Upper lobe of left lung (tissue), 6 donors: ENCODE measurements around the gene NSUN3. TPM values are rescaled to one million over a fixed set of nuclear protein-coding genes. Genes with fewer than 3 reads are reported as not detected.

Source experiments
- ATAC-seq, 2 donors: fragments of 200-7000 bp; cut with Tn5 transposase; one replicate each; pipeline ENCODE4 v1.9.1; 2022; ENCODE audit warnings: mild to moderate bottlenecking in 2 of 2, moderate library complexity in 2 of 2; ENCODE audit not compliant: low FRiP score in 2 of 2
- DNase-seq, 2 donors: peaks; one replicate each; pipeline ENCODE4 v3.0.0-alpha.2; 2019 to 2020
- H3K27ac ChIP-seq, 4 donors: fragments of 200-600 bp; sonication (generic); one replicate each; pipeline ENCODE4 v1.5.1; 2016 to 2019
- H3K27me3 ChIP-seq, 4 donors: fragments of 200-600 bp; sonication (generic); one replicate each; pipeline ENCODE4 v1.5.1; 2017 to 2019
- H3K36me3 ChIP-seq, 4 donors: fragments of 200-600 bp; sonication (generic); one replicate each; pipeline ENCODE4 v1.5.1; 2016 to 2019
- H3K4me1 ChIP-seq, 4 donors: fragments of 200-600 bp; sonication (generic); one replicate each; pipeline ENCODE4 v1.5.1; 2018 to 2019
- H3K4me3 ChIP-seq, 4 donors: fragments of 200-600 bp; sonication (generic); one replicate each; pipeline ENCODE4 v1.5.1; 2017 to 2019; ENCODE audit warnings: mild to moderate bottlenecking in 2 of 4, moderate library complexity in 1 of 4
- H3K9me3 ChIP-seq, 4 donors: fragments of 200-600 bp; sonication (generic); one replicate each; pipeline ENCODE4 v1.5.1; 2018 to 2019
- CTCF ChIP-seq, 6 experiments: fragments of 450-650 bp in 4 of 6; fragments of 200-600 bp in 2 of 6; sonication (generic) in 2 of 6; IDR thresholded peaks; one replicate each; pipeline ENCODE4 v1.5.1; 2016 to 2019; ENCODE audit warnings: antibody characterized with exemption in 6 of 6
- EP300 ChIP-seq, 4 donors: sonication (generic); formaldehyde crosslinking; IDR thresholded peaks; one replicate each; pipeline ENCODE4 v1.5.1; 2017; ENCODE audit warnings: antibody characterized with exemption in 4 of 4, control low read depth in 2 of 4
- POLR2A ChIP-seq, 4 donors: fragments of 450-650 bp; IDR thresholded peaks; one replicate each; pipeline ENCODE4 v1.5.1; 2016 to 2017; ENCODE audit warnings: antibody characterized with exemption in 4 of 4, mild to moderate bottlenecking in 2 of 4
- POLR2AphosphoS5 ChIP-seq, 2 donors: sonication (generic); formaldehyde crosslinking; IDR thresholded peaks; one replicate each; pipeline ENCODE4 v1.5.1; 2017; ENCODE audit warnings: antibody characterized with exemption in 2 of 2
- WGBS, 2 donors: methylation state at CpG; one replicate each; pipeline ENCODE4 v1.1.5; 2017 to 2018; 5-methylcytosine and 5-hydroxymethylcytosine counted together
- total RNA-seq, 6 donors: library from RNA; depleted of rRNA in 4 of 6; stranded (reverse); fragments of >200 nt in 4 of 6; gene quantifications; one replicate each; pipeline versions ENCODE4 v1.1.0 to v1.2.1, GENCODE V29; 2016 to 2021
- donor health status: DM: no; HTN: no; CAD: no; lungs with moderate emphysema.
- donor health status: DM: no; HTN: yes; CAD: no; lungs with severe emphysema.

The NSUN3 gene
- total RNA-seq, 6 donors from 2014 or later: 5.2 to 24.1 (median 13.9) TPM

GRCh38 chr3:94175677-94176076, 112.8 kb downstream of the NSUN3 start:
- Histone ChIP-seq H3K4me1 (no peaks in the 10 kb centered on the region), H3K27ac (no peak overlapping the region), H3K4me3 (no peak overlapping the region), H3K36me3 (no peaks in the 10 kb centered on the region), H3K27me3 (no peaks in the 10 kb centered on the region), H3K9me3 (no peaks in the 10 kb centered on the region)
- DNase-seq: no peak
- 93 to 100% methylated on average over 2 of the region's 2 CpGs for WGBS, 2 donors
- ATAC-seq: no peak
- TF ChIP-seq POLR2A (IDR thresholded peaks at IDR 0.05) (no peak), CTCF (IDR thresholded peaks at IDR 0.05) (no peak), EP300 (IDR thresholded peaks at IDR 0.05) (no peak), POLR2AphosphoS5 (IDR thresholded peaks at IDR 0.05) (no peak)

- no peaks in the 10 kb centered on the region for H3K27me3 ChIP-seq
- H3K4me1 ChIP-seq: no peaks in the 10 kb centered on the region
- no peaks in the 10 kb centered on the region for H3K36me3 ChIP-seq
- H3K4me3 ChIP-seq: no peak overlapping the region
- no peaks in the 10 kb centered on the region for H3K9me3 ChIP-seq
- 70 to 73% methylated on average over 6 of the region's 6 CpGs for WGBS, 2 donors
- no peak overlapping the region for H3K27ac ChIP-seq
- DNase-seq (no peak), ATAC-seq (no peak)
- TF ChIP-seq EP300 (IDR thresholded peaks at IDR 0.05) (no peak), POLR2A (IDR thresholded peaks at IDR 0.05) (no peak), POLR2AphosphoS5 (IDR thresholded peaks at IDR 0.05) (no peak), CTCF (IDR thresholded peaks at IDR 0.05) (no peak)
Observed at GRCh38 chr3:94176988-94177745, 114.3 kb downstream of the NSUN3 start.

Other genes with a start within 250 kb of the NSUN3 start
- gene PROS1, start 89.2 kb upstream of the NSUN3 start, total RNA-seq: 10 to 100 TPM; 32.5 to 81.8 (median 49.4) TPM
- gene ARL13B, start 82.9 kb upstream of the NSUN3 start, total RNA-seq: 10 to 100 TPM; 19.7 to 28.2 (median 23.6) TPM
- gene STX19, start 34.5 kb upstream of the NSUN3 start, total RNA-seq: 1 to 10 TPM in 4 of 6 donors, not detected in 2; 1.1 to 4.9 (median 2.3) TPM
- 1 to 10 TPM; 2.7 to 7.9 (median 5.3) TPM for gene DHFR2, start 145 bp upstream of the NSUN3 start, total RNA-seq